SKM-1 (cell line): ENCODE results near the gene ATG9B.

ENCODE experiments used
- DNase-seq: peaks from one replicate; lab custom pipeline; 2025; ENCODE audit not compliant: unreplicated experiment; lab: John Stamatoyannopoulos, UW

ATG9B gene

GRCh38 chr7:151024435-151025056 is at the start of gene ATG9B:
Gene ATG9B (minus strand): TSS chr7:151024494. CDS start chr7:151024423, 71 bp downstream.
- DNase-seq: no peak

- no peak for DNase-seq
These were observed 49.7 kb upstream of the ATG9B start for GRCh38 chr7:151073990-151074389.

- DNase-seq: no peak
These were observed 47.0 kb upstream of the ATG9B start for GRCh38 chr7:151071032-151071866.

- DNase-seq: no peak
These were observed 46.3 kb upstream of the ATG9B start for GRCh38 chr7:151070574-151070960.

GRCh38 chr7:151069841-151070573 is 45.7 kb upstream of the ATG9B start:
- DNase-seq: no peak

- no peak for DNase-seq
These were observed 43.9 kb upstream of the ATG9B start for GRCh38 chr7:151068069-151068773.

GRCh38 chr7:151066273-151066974 is 42.1 kb upstream of the ATG9B start:
- DNase-seq: no peak

- no peak for DNase-seq
These were observed 41.2 kb upstream of the ATG9B start for GRCh38 chr7:151065516-151065915.

GRCh38 chr7:151064993-151065392 is 40.7 kb upstream of the ATG9B start:
- no peak for DNase-seq

GRCh38 chr7:151064454-151064853 is 40.2 kb upstream of the ATG9B start:
- DNase-seq: no peak

- no peak for DNase-seq
These were observed 38.9 kb upstream of the ATG9B start for GRCh38 chr7:151063212-151063561.

GRCh38 chr7:151062399-151063211 is 38.3 kb upstream of the ATG9B start:
- DNase-seq: no peak

GRCh38 chr7:151062111-151062398 is 37.8 kb upstream of the ATG9B start:
- DNase-seq: no peak

GRCh38 chr7:151061213-151062110 is 37.2 kb upstream of the ATG9B start:
- DNase-seq: no peak

GRCh38 chr7:151060416-151061212 is 36.3 kb upstream of the ATG9B start:
- DNase-seq: no peak

- no peak for DNase-seq
These were observed 35.8 kb upstream of the ATG9B start for GRCh38 chr7:151060113-151060415.

GRCh38 chr7:151059367-151060112 is 35.2 kb upstream of the ATG9B start, which contains the start of gene SLC4A2:
Gene SLC4A2 (plus strand): TSS chr7:151059589. CDS start chr7:151061988, 2,399 bp downstream.
- DNase-seq: peak; percentile 15
